ENCODE data around the gene PPP4R3B. TPM values are rescaled to one million over a fixed set of nuclear protein-coding genes. Genes with fewer than 3 reads are reported as not detected.

The PPP4R3B gene
- total RNA-seq, 4 donors from 2014 or later = 30.6 to 71.3 (median 52.6) TPM

DNA sequence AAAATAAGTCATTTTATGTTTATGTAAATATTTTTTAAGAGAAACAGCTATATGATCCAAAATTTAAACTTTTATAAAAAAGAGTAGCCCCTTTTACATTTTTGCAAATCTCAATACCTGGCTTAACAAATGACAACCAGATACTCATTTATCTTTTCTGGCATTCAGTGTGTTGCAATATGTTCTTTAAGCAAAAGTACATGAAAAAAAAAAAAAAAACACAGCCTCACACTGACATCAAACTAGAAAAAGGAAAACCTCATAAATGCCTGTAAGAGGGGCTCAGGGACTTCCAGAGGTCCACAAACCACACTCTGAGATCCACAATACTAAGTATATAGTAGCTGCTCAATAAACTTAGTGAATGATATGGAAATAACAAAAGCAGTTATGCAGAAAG is 21.9 kb downstream of the PPP4R3B start:
- intact Hi-C loops (cut with DNase I) = no loop called here
- peaks cover 0 to 21% (median 0%) of the 10 kb centered on the region in 3 donors for H3K4me1 ChIP-seq
- H3K27me3 ChIP-seq = no peaks in the 10 kb centered on the region
- DNase-seq = no peak
- H3K27ac ChIP-seq = no peak overlapping the region
- H3K4me3 ChIP-seq = no peak overlapping the region
- H3K36me3 ChIP-seq = peaks cover 0 to 57% (median 8%) of the 10 kb centered on the region in 3 donors
- H3K9me3 ChIP-seq = no peaks in the 10 kb centered on the region
- TF ChIP-seq POLR2A (IDR thresholded peaks at IDR 0.05) = no peak
- TF ChIP-seq, protein P1, sequence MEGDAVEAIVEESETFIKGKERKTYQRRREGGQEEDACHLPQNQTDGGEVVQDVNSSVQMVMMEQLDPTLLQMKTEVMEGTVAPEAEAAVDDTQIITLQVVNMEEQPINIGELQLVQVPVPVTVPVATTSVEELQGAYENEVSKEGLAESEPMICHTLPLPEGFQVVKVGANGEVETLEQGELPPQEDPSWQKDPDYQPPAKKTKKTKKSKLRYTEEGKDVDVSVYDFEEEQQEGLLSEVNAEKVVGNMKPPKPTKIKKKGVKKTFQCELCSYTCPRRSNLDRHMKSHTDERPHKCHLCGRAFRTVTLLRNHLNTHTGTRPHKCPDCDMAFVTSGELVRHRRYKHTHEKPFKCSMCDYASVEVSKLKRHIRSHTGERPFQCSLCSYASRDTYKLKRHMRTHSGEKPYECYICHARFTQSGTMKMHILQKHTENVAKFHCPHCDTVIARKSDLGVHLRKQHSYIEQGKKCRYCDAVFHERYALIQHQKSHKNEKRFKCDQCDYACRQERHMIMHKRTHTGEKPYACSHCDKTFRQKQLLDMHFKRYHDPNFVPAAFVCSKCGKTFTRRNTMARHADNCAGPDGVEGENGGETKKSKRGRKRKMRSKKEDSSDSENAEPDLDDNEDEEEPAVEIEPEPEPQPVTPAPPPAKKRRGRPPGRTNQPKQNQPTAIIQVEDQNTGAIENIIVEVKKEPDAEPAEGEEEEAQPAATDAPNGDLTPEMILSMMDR (IDR thresholded peaks at IDR 0.05) = no peak

DNA sequence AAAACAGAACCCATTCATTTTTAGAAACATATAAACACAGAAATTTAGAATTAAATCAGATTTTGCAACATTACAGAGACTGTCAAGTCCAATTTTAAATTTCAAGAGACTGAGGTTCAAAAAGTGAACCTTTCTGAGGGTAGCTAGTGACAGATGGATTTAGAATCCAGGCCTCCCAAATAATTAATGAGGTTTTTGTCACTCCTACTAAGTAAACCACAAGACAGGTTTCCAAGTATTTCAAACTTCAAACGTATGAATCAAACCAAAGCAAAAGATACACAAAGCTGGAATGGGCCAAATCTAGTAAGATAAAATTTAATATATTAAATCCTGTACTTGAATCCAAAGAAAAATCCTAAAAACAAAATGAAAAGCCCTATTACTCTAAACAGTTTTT is 25.3 kb downstream of the PPP4R3B start:
- peaks cover 0 to 22% (median 0%) of the 10 kb centered on the region in 3 donors for H3K4me1 ChIP-seq
- WGBS, 2 donors = 13 to 30% methylated on average over 1 of the region's 1 CpG
- peaks cover 0 to 53% (median 5%) of the 10 kb centered on the region in 3 donors for H3K36me3 ChIP-seq
- intact Hi-C loops (cut with DNase I) = no loop called here
- H3K4me3 ChIP-seq = no peak overlapping the region
- DNase-seq = no peak
- H3K9me3 ChIP-seq = no peaks in the 10 kb centered on the region
- TF ChIP-seq, protein P1 (IDR thresholded peaks at IDR 0.05) = no peak
- TF ChIP-seq POLR2A (IDR thresholded peaks at IDR 0.05) = no peak
- H3K27me3 ChIP-seq = no peaks in the 10 kb centered on the region
- no peak overlapping the region for H3K27ac ChIP-seq

DNA sequence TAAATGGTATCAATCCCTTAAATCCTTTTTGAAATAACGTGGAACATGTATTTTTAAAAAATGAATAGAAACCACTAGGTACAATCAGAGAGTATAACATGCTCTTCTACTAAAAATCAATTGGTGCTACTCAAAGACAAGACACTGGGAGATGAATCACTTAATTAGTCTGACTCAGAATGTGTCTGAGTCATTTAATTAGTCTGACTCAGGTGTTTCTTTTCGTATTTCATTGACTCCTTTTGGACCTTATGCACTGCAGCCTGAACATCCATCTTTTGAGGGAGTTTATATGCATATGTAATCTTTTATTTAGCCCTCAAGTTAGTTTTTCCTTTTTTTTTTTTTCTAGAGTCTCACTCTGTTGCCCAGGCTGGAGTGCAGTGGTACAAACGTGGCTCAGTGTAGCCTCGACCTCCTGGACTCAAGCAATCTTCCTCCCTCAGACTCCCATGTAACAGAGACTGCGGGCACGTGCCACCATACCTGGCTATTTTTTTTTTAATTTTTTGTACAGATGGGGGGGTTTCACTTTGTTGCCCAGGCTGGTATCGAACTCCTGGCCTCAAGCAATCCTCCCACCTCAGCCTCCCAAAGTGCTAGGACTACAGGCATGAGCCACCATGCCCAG is 26.5 kb downstream of the PPP4R3B start:
- WGBS, 2 donors = 49 to 50% methylated on average over 7 of the region's 7 CpGs
- no peak for DNase-seq
- TF ChIP-seq, protein P1 (IDR thresholded peaks at IDR 0.05) = no peak
- no peak for TF ChIP-seq POLR2A (IDR thresholded peaks at IDR 0.05)

DNA sequence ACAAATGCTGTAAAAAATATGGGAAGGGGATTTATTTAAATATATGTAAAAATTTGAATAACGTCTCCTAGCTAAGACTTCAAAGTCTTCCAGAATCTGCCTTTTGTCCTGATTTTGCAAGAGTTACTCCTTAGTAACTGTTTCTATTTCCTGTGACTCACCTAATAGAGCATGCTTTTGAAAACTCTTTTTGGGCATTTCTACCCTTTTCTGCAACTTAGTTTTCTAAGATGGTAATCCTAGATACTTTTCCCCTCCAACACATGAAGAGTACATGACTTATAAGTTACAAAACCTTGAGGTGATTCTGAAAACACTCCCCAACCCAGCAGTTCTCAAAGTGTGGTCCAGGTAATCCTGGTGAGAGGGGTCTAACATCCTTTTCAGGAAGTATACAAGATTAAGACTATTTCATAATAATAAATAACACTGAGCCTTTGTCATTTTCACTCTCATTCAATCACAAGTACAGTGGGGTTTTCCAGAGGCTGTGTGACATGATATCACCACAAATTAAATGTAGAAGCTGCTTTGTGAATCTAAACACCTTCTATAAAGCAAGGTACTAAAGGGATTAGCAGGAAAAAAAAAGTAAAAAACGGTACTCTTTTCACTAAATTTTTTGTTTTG is 31.9 kb downstream of the PPP4R3B start:
- Histone ChIP-seq H3K27me3 (no peaks in the 10 kb centered on the region), H3K4me3 (no peak overlapping the region), H3K36me3 (peaks cover 0 to 87% (median 9%) of the 10 kb centered on the region in 3 donors), H3K4me1 (peaks cover 0 to 16% (median 6%) of the 10 kb centered on the region in 3 donors), H3K27ac (no peak overlapping the region), H3K9me3 (no peaks in the 10 kb centered on the region)
- TF ChIP-seq, protein P1 (IDR thresholded peaks at IDR 0.05) = no peak
- no peak for TF ChIP-seq POLR2A (IDR thresholded peaks at IDR 0.05)
- intact Hi-C loops (cut with DNase I) = no loop called here
- 55 to 57% methylated on average over 2 of the region's 2 CpGs for WGBS, 2 donors
- DNase-seq = no peak

More for the DNA sequence above, 26.5 kb downstream of the PPP4R3B start:
- Histone ChIP-seq H3K36me3 (peaks cover 0 to 54% (median 0%) of the 10 kb centered on the region in 3 donors), H3K9me3 (no peaks in the 10 kb centered on the region), H3K27me3 (no peaks in the 10 kb centered on the region), H3K4me3 (no peak overlapping the region), H3K4me1 (peaks cover 0 to 22% (median 0%) of the 10 kb centered on the region in 3 donors), H3K27ac (no peak overlapping the region)
- intact Hi-C loops (cut with DNase I) = no loop called here

DNA sequence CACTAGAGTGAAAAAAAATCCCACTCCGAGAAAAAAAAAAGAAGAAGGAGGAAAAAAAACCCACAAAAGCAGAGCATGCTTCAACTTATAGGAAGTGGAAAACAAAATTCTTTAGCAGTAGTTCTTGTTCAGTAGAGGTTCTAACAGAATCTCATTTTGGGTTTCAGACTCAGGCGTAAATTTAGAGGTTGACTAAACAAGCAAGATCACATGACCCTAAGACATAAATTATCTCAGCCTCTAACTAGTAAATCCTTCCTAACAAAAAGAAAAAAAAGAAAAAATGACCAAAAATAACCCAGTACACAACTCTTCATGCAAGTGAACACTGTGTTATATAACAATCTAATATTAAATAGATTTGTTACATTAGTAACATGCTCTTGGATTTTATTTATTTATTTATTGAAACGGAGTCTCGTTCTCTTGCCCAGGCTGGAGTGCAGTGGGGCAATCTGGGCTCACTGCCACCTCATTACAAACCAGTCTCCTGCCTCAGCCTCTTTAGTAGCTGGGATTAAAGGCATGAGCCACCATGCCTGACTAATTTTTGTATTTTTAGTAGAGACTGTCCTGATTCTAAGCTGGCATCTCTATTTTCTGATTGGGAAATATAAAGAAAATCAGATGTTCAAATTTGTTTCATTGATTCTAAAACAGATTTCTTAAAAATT is 35.4 kb downstream of the PPP4R3B start:
- peaks cover 0 to 14% (median 6%) of the 10 kb centered on the region in 3 donors for H3K4me1 ChIP-seq
- H3K36me3 ChIP-seq = peaks cover 0 to 93% (median 9%) of the 10 kb centered on the region in 3 donors
- DNase-seq = no peak
- intact Hi-C loops (cut with DNase I) = no loop called here
- TF ChIP-seq POLR2A (IDR thresholded peaks at IDR 0.05) = no peak
- TF ChIP-seq, protein P1 (IDR thresholded peaks at IDR 0.05) = no peak
- 58 to 59% methylated on average over 4 of the region's 4 CpGs for WGBS, 2 donors
- no peaks in the 10 kb centered on the region for H3K9me3 ChIP-seq
- H3K4me3 ChIP-seq = no peak overlapping the region
- H3K27ac ChIP-seq = peak overlapping the region in 1 of 4 donors; percentile 22
- H3K27me3 ChIP-seq = no peaks in the 10 kb centered on the region

All from esophagus squamous epithelium (tissue), 5 donors.